GM12873 (cell line): ENCODE data around the gene UPK3A.

Experiments
- CTCF ChIP-seq: IDR thresholded peaks from 2 replicates; pipeline ENCODE4 v1.5.1; 2012; ENCODE audit warnings: low read depth, mild to moderate bottlenecking, moderate library complexity, low read length, control low read depth; ENCODE audit not compliant: insufficient read depth; ENCODE audit errors: missing control alignments

The UPK3A gene

GRCh38 chr22:45262195-45262930 is 22.4 kb upstream of the UPK3A start:
- no peak for TF ChIP-seq CTCF

GRCh38 chr22:45262931-45263462 is 21.8 kb upstream of the UPK3A start:
- no peak for TF ChIP-seq CTCF

GRCh38 chr22:45263463-45264269 is 21.1 kb upstream of the UPK3A start:
- TF ChIP-seq CTCF: peak; percentile 64

GRCh38 chr22:45265535-45265934 is 19.2 kb upstream of the UPK3A start:
- TF ChIP-seq CTCF: no peak

- TF ChIP-seq CTCF: no peak
These were observed 16.4 kb upstream of the UPK3A start for GRCh38 chr22:45268167-45268957.

GRCh38 chr22:45268958-45269844 is 15.5 kb upstream of the UPK3A start:
- peak; percentile 78 for TF ChIP-seq CTCF
